LNCAP (cell line): Measurements from ENCODE around the gene PMIS2.

ENCODE experiments used
- TF ChIP-seq, protein P1 (sequence below): fragments of 450-650 bp; IDR thresholded peaks from 2 replicates; pipeline ENCODE4 v1.5.1; 2017; ENCODE audit warnings: mild to moderate bottlenecking

Gene PMIS2

DNA sequence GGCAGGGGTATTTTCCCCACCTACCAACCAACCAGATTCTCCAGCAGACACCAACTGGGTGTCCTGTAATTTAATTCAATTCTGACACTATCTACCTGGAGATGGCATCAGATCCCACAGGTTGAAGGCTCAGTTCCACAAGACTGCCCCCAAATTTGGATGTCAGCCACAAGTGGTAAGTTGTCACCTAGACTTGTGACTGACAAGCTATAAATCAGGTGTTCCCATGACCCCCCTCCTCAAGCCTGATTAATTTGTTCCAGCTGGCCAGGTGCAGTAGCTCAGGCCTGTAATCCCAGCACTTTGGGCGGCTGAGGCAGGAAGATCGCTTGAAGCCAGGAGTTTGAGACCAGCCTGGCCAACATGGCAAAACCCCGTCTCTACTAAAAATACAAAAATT, 16.0 kb downstream of the PMIS2 start:
- TF ChIP-seq, protein P1, sequence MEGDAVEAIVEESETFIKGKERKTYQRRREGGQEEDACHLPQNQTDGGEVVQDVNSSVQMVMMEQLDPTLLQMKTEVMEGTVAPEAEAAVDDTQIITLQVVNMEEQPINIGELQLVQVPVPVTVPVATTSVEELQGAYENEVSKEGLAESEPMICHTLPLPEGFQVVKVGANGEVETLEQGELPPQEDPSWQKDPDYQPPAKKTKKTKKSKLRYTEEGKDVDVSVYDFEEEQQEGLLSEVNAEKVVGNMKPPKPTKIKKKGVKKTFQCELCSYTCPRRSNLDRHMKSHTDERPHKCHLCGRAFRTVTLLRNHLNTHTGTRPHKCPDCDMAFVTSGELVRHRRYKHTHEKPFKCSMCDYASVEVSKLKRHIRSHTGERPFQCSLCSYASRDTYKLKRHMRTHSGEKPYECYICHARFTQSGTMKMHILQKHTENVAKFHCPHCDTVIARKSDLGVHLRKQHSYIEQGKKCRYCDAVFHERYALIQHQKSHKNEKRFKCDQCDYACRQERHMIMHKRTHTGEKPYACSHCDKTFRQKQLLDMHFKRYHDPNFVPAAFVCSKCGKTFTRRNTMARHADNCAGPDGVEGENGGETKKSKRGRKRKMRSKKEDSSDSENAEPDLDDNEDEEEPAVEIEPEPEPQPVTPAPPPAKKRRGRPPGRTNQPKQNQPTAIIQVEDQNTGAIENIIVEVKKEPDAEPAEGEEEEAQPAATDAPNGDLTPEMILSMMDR = no peak

DNA sequence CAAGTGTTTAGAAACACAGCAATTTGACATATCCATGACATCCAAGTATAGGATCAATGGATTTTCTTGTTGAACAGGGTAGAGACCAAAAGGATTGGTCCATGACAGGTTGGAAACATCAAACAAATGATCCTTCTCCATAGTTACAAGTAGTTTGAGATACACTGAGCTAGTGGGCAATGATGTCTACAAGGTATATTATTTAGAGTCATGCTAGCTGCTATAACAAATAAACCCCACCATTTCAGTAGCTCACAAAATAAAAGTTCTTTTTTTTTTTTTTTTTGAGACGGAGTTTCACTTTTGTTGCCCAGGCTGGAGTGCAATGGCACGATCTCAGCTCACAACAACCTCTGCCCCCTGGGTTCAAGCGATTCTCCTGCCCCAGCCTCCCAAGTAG, 21.7 kb downstream of the PMIS2 start:
- TF ChIP-seq, protein P1 = no peak

DNA sequence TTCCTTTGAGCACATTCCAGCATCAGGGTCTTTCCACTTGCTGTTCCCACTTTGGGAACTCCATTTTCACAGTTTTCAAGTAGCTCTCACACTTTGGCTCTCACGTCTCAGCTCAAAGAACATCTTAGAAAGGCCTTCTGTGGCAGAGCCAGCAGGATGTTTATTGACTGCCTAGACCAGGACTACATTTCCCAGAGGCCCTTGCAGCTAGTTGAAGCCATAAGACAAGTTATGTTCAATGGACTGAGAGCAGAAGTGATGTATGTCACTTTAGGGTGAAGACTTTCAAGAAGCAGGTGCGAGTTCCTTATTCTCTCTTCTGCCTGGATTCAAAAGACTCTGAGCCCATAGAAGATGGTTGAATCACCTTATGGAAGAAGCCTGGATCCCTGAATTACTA, 22.3 kb downstream of the PMIS2 start:
- TF ChIP-seq, protein P1 = no peak

DNA sequence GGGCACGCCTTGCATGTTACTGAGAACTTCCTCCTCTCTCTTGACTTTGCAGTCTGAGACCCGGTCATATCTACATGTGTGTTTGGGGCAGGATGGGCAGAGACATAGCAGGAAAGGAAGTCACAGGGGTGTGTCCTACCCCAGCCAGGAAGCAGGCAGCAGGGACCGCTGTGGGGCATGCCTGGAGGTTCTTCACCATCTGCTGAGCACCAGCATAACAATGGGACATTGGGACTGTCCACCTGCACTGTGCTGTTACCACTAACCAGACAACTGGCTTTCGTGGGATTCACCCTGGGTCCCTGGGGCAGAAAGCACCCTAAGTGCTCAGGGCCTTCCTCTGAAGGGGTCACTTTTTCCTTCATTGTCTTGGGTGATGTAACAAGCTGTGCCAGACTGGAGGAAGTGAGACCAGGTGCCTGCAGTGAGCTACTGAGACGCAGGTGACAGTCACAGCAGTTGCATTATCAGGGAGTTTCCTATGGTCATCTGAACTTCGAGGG, 23.9 kb downstream of the PMIS2 start:
- TF ChIP-seq, protein P1 = no peak

DNA sequence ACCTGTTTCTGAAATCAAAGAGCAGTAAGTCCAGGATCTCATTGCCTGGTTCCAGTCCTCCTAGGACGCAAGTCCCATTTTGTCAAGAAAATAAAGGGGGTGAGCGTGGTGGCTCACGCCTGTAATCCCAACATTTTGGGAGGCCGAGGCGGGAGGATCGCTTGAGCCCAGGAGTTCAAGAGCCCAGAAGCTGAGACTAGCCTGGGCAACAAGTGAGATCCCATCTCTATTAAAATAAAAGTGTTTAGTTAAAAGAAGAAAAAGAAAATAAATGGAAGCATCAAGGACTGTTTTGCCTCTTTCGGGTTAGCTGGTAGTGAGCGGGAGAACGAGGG, 26.2 kb downstream of the PMIS2 start:
- TF ChIP-seq, protein P1 = no peak

DNA sequence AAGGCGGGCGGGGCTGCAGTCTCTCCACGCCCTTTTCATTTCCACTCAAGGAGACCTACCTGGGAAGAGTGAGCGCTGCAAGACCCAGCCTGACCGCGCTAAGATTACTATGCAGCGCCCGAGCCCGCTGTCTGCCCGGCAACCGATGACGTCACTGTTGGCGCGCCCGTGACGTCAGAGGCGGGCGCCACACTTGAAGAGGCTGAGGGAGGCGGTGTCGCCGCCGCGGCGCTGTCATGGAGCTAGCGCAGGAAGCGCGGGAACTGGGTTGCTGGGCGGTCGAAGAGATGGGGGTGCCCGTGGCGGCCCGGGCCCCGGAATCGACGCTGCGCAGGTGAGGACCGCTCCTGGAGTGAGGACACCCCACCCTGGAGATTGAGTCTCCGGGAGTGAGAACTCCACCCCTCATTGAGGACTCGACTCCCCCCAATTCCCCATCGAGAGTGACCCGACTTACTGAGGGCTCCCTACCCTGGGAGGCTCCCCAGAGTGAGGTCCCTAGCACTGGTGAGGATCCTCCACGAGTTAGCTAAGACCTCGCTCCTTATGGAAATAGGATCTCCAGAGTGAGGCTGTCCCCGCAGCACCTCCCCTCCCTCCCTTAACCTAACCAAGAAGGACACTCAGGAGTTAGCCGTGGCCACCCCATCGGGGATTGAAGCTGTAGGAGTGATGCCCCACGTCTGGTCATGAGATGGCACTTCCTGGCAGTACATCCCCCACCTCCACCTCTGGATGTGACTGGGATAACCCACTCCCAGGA, 26.8 kb downstream of the PMIS2 start, which contains the start of gene HAUS5:
HAUS5 (plus strand) TSS at position 177 of the 763 bp plus-strand sequence; CDS start at position 237, 60 bp downstream.
- TF ChIP-seq, protein P1 = no peak

DNA sequence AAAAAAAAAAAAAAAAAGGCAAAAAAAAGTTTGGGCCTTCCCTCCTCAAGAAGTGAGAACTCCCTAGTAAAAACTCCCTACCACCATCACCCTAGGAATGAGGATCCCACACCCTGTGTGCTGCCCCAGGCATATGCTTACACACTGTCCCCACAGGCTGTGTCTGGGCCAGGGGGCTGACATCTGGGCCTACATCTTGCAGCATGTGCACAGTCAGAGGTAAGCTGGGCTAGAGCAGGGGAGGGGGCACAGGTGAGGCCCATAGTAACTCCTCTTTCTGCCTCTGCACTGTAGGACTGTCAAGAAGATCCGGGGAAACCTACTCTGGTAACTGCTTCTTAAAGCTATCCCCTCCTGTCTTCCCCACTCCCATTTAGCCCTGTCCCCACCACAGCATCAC, 27.6 kb downstream of the PMIS2 start:
- TF ChIP-seq, protein P1 = no peak

DNA sequence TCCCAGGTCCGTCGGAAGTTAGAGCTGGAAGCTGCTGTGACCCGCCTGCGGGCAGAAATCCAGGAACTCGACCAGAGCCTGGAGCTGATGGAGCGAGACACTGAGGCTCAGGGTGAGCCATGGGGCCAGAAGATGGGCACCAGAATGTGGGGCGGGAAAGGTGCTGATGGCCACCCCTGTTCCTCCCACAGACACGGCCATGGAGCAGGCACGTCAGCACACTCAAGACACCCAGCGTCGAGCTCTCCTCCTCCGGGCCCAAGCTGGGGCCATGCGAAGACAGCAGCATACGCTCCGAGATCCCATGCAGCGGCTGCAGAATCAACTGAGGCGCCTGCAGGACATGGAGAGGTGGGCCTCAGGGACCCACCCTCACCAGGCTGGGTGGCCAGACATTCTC, 29.1 kb downstream of the PMIS2 start:
- TF ChIP-seq, protein P1 = no peak
